GM10266 (cell line): Measurements from ENCODE around the gene TSPAN2.

Experiments used
- DNase-seq: peaks from one replicate; pipeline ENCODE4 v3.0.0; 2012; ENCODE audit errors: extremely low spot score
- CTCF ChIP-seq: IDR thresholded peaks from 2 replicates; pipeline ENCODE4 v1.5.1; 2012; ENCODE audit warnings: mild to moderate bottlenecking, low read depth; ENCODE audit not compliant: control insufficient read depth, insufficient read depth; ENCODE audit errors: missing control alignments

The TSPAN2 gene

GRCh38 chr1:115088871-115089419, 358 bp downstream of the TSPAN2 start:
- no peak for TF ChIP-seq CTCF
- peak; percentile 19 for DNase-seq

- no peak for TF ChIP-seq CTCF
- DNase-seq = no peak
These were observed 1.1 kb downstream of the TSPAN2 start for GRCh38 chr1:115088115-115088778.

GRCh38 chr1:115086176-115086830, 3.0 kb downstream of the TSPAN2 start:
- no peak for TF ChIP-seq CTCF
- no peak for DNase-seq

GRCh38 chr1:115084902-115085511, 4.3 kb downstream of the TSPAN2 start:
- DNase-seq = no peak
- TF ChIP-seq CTCF = no peak

GRCh38 chr1:115082949-115083348, 6.4 kb downstream of the TSPAN2 start:
- DNase-seq = no peak
- TF ChIP-seq CTCF = no peak

- no peak for TF ChIP-seq CTCF
- DNase-seq = no peak
These were observed 10.6 kb downstream of the TSPAN2 start for GRCh38 chr1:115078708-115079107.

GRCh38 chr1:115077984-115078330, 11.3 kb downstream of the TSPAN2 start:
- no peak for TF ChIP-seq CTCF
- DNase-seq = no peak
